CD8-positive, alpha-beta memory T cell (primary cell): ENCODE results near the gene CACNB3. TPM values are rescaled to one million over a fixed set of nuclear protein-coding genes. Genes with fewer than 3 reads are reported as not detected.

ENCODE experiments used
- CTCF ChIA-PET: fragments of 350-600 bp; sonication (Branson Sonifier 250); formaldehyde crosslinking; loops from one replicate; lab custom pipeline; 2021; ENCODE audit warnings: antibody characterized with exemption; lab: Charles Lee
- POLR2A ChIA-PET: fragments of 350-600 bp; sonication (Branson Sonifier 250); formaldehyde crosslinking; loops from one replicate; lab custom pipeline; 2021; ENCODE audit warnings: antibody characterized with exemption; lab: Charles Lee
- DNase-seq, 5 donors: peaks; one replicate each; pipeline versions ENCODE4 v3.0.0 to v3.0.0-alpha.2; 2020 to 2022; ENCODE audit warnings: mixed read lengths in 1 of 5
- H3K27ac ChIP-seq: one replicate; pipeline ENCODE4 v1.7.0; 2013; ENCODE audit warnings: low read depth, mild to moderate bottlenecking, low read length, moderate library complexity
- H3K27me3 ChIP-seq: 2 replicates; pipeline ENCODE4 v1.7.0; 2013; ENCODE audit warnings: low read length, mild to moderate bottlenecking; ENCODE audit not compliant: insufficient read depth, poor library complexity, severe bottlenecking
- H3K36me3 ChIP-seq: 2 replicates; pipeline ENCODE4 v1.7.0; 2013; ENCODE audit warnings: mild to moderate bottlenecking, low read length, moderate library complexity; ENCODE audit not compliant: insufficient read depth
- H3K4me1 ChIP-seq: 2 replicates; pipeline ENCODE4 v1.7.0; 2013; ENCODE audit warnings: mild to moderate bottlenecking, low read length, moderate library complexity; ENCODE audit not compliant: insufficient read depth
- H3K4me3 ChIP-seq: 2 replicates; pipeline ENCODE4 v1.7.0; 2013; ENCODE audit warnings: mild to moderate bottlenecking, low read length
- H3K9me3 ChIP-seq: 2 replicates; pipeline ENCODE4 v1.7.0; 2013; ENCODE audit warnings: mild to moderate bottlenecking, low read length
- H3K27ac Mint-ChIP-seq, 8 donors: one replicate each; pipeline ENCODE4 v1.8.0; 2020 to 2021; ENCODE audit warnings: mixed read lengths in 8 of 8, mild to moderate bottlenecking in 6 of 8, inconsistent platforms in 3 of 8, moderate library complexity in 3 of 8
- H3K27me3 Mint-ChIP-seq, 2 donors: one replicate each; pipeline ENCODE4 v1.8.0; 2020 to 2021; ENCODE audit warnings: mixed read lengths in 2 of 2, mild to moderate bottlenecking in 1 of 2, moderate library complexity in 1 of 2
- H3K36me3 Mint-ChIP-seq, 3 donors: one replicate each; pipeline ENCODE4 v1.8.0; 2020 to 2021; ENCODE audit warnings: mixed read lengths in 3 of 3, inconsistent platforms in 1 of 3, mild to moderate bottlenecking in 1 of 3
- H3K4me1 Mint-ChIP-seq, 3 donors: one replicate each; pipeline ENCODE4 v1.8.0; 2020 to 2021; ENCODE audit warnings: mixed read lengths in 3 of 3, inconsistent platforms in 1 of 3, mild to moderate bottlenecking in 1 of 3
- H3K4me3 Mint-ChIP-seq, 7 donors: one replicate each; pipeline ENCODE4 v1.8.0; 2020 to 2021; ENCODE audit warnings: mixed read lengths in 7 of 7, mild to moderate bottlenecking in 6 of 7, moderate library complexity in 4 of 7, inconsistent platforms in 2 of 7
- H3K9me3 Mint-ChIP-seq, 5 donors: one replicate each; pipeline ENCODE4 v1.8.0; 2020 to 2022; ENCODE audit warnings: mixed read lengths in 5 of 5, mild to moderate bottlenecking in 3 of 5, moderate library complexity in 2 of 5, inconsistent platforms in 1 of 5
- polyA plus RNA-seq: library from polyadenylated mRNA; unstranded; fragments of 300-500 nt; fragmentation: Illumina TruSeq; gene quantifications from one replicate; pipeline ENCODE4 v1.2.3, GENCODE V29; 2021
- total RNA-seq, 2 experiments: library from RNA; stranded (reverse); gene quantifications; one replicate each; pipeline ENCODE4 v1.2.3, GENCODE V29; 2021

Gene CACNB3
- total and polyA plus RNA-seq, 3 experiments from 2014 or later = 3.2 to 6.6 (median 6.3) TPM

GRCh38 chr12:48783432-48783831 lies 34.9 kb upstream of the CACNB3 start:
- no peaks in the 10 kb centered on the region for H3K4me1 ChIP-seq
- H3K9me3 ChIP-seq = no peaks in the 10 kb centered on the region
- Mint-ChIP-seq H3K4me1 (peaks cover 0 to 6% (median 2%) of the 10 kb centered on the region in 3 donors), H3K4me3 (no peak overlapping the region), H3K27ac (no peak overlapping the region), H3K36me3 (no peaks in the 10 kb centered on the region), H3K9me3 (no peaks in the 10 kb centered on the region), H3K27me3 (peaks cover 15 to 53% of the 10 kb centered on the region in 2 donors)
- no peak overlapping the region for H3K4me3 ChIP-seq
- H3K27me3 ChIP-seq = peaks cover 8% of the 10 kb centered on the region
- no peak for DNase-seq
- no peaks in the 10 kb centered on the region for H3K36me3 ChIP-seq
- ChIA-PET POLR2A (no interaction called here), CTCF (interaction anchor here (1.2 kb wide), 2 partner anchors 12 to 30 kb away, joined by 3 to 4 read pairs; no protein-coding TSS in a partner anchor)
- no peak overlapping the region for H3K27ac ChIP-seq

- Histone ChIP-seq H3K9me3 (no peaks in the 10 kb centered on the region), H3K27me3 (peaks cover 15% of the 10 kb centered on the region), H3K36me3 (no peaks in the 10 kb centered on the region), H3K4me3 (no peak overlapping the region), H3K4me1 (no peaks in the 10 kb centered on the region), H3K27ac (no peak overlapping the region)
- ChIA-PET CTCF (interaction anchor here (0.9 kb wide), 1 partner anchor 8 kb away, joined by 6 read pairs; no protein-coding TSS in a partner anchor), POLR2A (no interaction called here)
- Mint-ChIP-seq H3K4me3 (peak overlapping the region in 2 of 7 donors; percentile 2 to 24), H3K27me3 (peaks cover 28 to 62% of the 10 kb centered on the region in 2 donors), H3K9me3 (no peaks in the 10 kb centered on the region), H3K4me1 (peaks cover 4 to 20% (median 4%) of the 10 kb centered on the region in 3 donors), H3K36me3 (no peaks in the 10 kb centered on the region), H3K27ac (peak overlapping the region in 1 of 8 donors; percentile 13)
- DNase-seq = no peak
Measured at GRCh38 chr12:48786591-48787544, 31.4 kb upstream of the CACNB3 start.

GRCh38 chr12:48787791-48788523 lies 30.3 kb upstream of the CACNB3 start:
- POLR2A ChIA-PET = no interaction called here

GRCh38 chr12:48788524-48788853 lies 29.8 kb upstream of the CACNB3 start:
- H3K4me1 Mint-ChIP-seq = peaks cover 4 to 20% (median 4%) of the 10 kb centered on the region in 3 donors
- Histone ChIP-seq H3K4me1 (no peaks in the 10 kb centered on the region), H3K27me3 (peaks cover 15% of the 10 kb centered on the region), H3K27ac (no peak overlapping the region), H3K4me3 (no peak overlapping the region), H3K36me3 (no peaks in the 10 kb centered on the region), H3K9me3 (no peaks in the 10 kb centered on the region)
- no peaks in the 10 kb centered on the region for H3K9me3 Mint-ChIP-seq
- ChIA-PET POLR2A (no interaction called here), CTCF (interaction anchor here (1.5 kb wide), 1 partner anchor 19 kb away, joined by 3 read pairs; no protein-coding TSS in a partner anchor)
- DNase-seq = no peak
- H3K27ac Mint-ChIP-seq = no peak overlapping the region
- H3K27me3 Mint-ChIP-seq = peaks cover 28 to 56% of the 10 kb centered on the region in 2 donors
- H3K4me3 Mint-ChIP-seq = peak overlapping the region; percentile 21 to 84 (median 75)
- H3K36me3 Mint-ChIP-seq = no peaks in the 10 kb centered on the region

More at GRCh38 chr12:48787791-48788523, 30.3 kb upstream of the CACNB3 start:
- no peak overlapping the region for H3K27ac ChIP-seq
- Mint-ChIP-seq H3K36me3 (no peaks in the 10 kb centered on the region), H3K27me3 (peaks cover 28 to 58% of the 10 kb centered on the region in 2 donors), H3K9me3 (no peaks in the 10 kb centered on the region), H3K4me3 (peak overlapping the region; percentile 21 to 80 (median 66)), H3K4me1 (peaks cover 4 to 20% (median 4%) of the 10 kb centered on the region in 3 donors), H3K27ac (peak overlapping the region in 1 of 8 donors; percentile 34)
- no peak overlapping the region for H3K4me3 ChIP-seq
- peaks cover 15% of the 10 kb centered on the region for H3K27me3 ChIP-seq
- no peak for DNase-seq
- no peaks in the 10 kb centered on the region for H3K4me1 ChIP-seq
- no peaks in the 10 kb centered on the region for H3K36me3 ChIP-seq
- CTCF ChIA-PET = no interaction called here
- H3K9me3 ChIP-seq = no peaks in the 10 kb centered on the region

GRCh38 chr12:48788854-48789775 lies 29.2 kb upstream of the CACNB3 start, which contains the start of gene ADCY6:
Gene ADCY6, minus strand, starts transcription at chr12:48789089. Its CDS starts 5,655 bp downstream, at chr12:48783434.
- ChIA-PET CTCF (interaction anchor here (1.5 kb wide), 2 partner anchors 18 to 36 kb away, joined by 3 to 6 read pairs; no protein-coding TSS in a partner anchor), POLR2A (no interaction called here)
- Mint-ChIP-seq H3K27me3 (peaks cover 30 to 60% of the 10 kb centered on the region in 2 donors), H3K36me3 (no peaks in the 10 kb centered on the region), H3K4me1 (peaks cover 4 to 20% (median 4%) of the 10 kb centered on the region in 3 donors), H3K27ac (peak within 1 kb of the TSS in 1 of 8 donors; percentile 39), H3K9me3 (no peaks in the 10 kb centered on the region), H3K4me3 (peak within 1 kb of the TSS; percentile 21 to 84 (median 75))
- H3K36me3 ChIP-seq = no peaks in the 10 kb centered on the region
- no peaks in the 10 kb centered on the region for H3K4me1 ChIP-seq
- no peak within 1 kb of the TSS for H3K27ac ChIP-seq
- H3K27me3 ChIP-seq = peaks cover 15% of the 10 kb centered on the region
- no peak for DNase-seq
- H3K4me3 ChIP-seq = no peak within 1 kb of the TSS
- no peaks in the 10 kb centered on the region for H3K9me3 ChIP-seq

- ChIA-PET POLR2A (no interaction called here), CTCF (interaction anchor here (1.5 kb wide), 2 partner anchors 17 to 37 kb away, joined by 3 to 6 read pairs; no protein-coding TSS in a partner anchor)
- peak overlapping the region in 4 of 7 donors; percentile 13 to 66 (median 34) for H3K4me3 Mint-ChIP-seq
- Histone ChIP-seq H3K4me1 (no peaks in the 10 kb centered on the region), H3K27me3 (peaks cover 15% of the 10 kb centered on the region), H3K36me3 (no peaks in the 10 kb centered on the region), H3K4me3 (no peak overlapping the region), H3K9me3 (no peaks in the 10 kb centered on the region), H3K27ac (no peak overlapping the region)
- DNase-seq = no peak
- H3K4me1 Mint-ChIP-seq = peaks cover 4 to 20% (median 4%) of the 10 kb centered on the region in 3 donors
- H3K27me3 Mint-ChIP-seq = peaks cover 29 to 57% of the 10 kb centered on the region in 2 donors
- no peaks in the 10 kb centered on the region for H3K9me3 Mint-ChIP-seq
- H3K27ac Mint-ChIP-seq = peak overlapping the region in 1 of 8 donors; percentile 39
- H3K36me3 Mint-ChIP-seq = no peaks in the 10 kb centered on the region
Measured at GRCh38 chr12:48789858-48790326, 28.4 kb upstream of the CACNB3 start.

- Mint-ChIP-seq H3K27me3 (peaks cover 17 to 28% of the 10 kb centered on the region in 2 donors), H3K4me1 (peaks cover 3 to 17% (median 4%) of the 10 kb centered on the region in 3 donors), H3K27ac (no peak overlapping the region), H3K9me3 (no peaks in the 10 kb centered on the region), H3K36me3 (no peaks in the 10 kb centered on the region), H3K4me3 (no peak overlapping the region)
- ChIA-PET CTCF (interaction anchor here (1.2 to 7.3 kb wide), 4 partner anchors 21 to 97 kb away, joined by 3 to 88 read pairs (median 20); no protein-coding TSS in a partner anchor), POLR2A (no interaction called here)
- peaks cover 5% of the 10 kb centered on the region for H3K27me3 ChIP-seq
- no peak overlapping the region for H3K4me3 ChIP-seq
- DNase-seq = no peak
- no peak overlapping the region for H3K27ac ChIP-seq
- H3K9me3 ChIP-seq = no peaks in the 10 kb centered on the region
- H3K36me3 ChIP-seq = no peaks in the 10 kb centered on the region
- H3K4me1 ChIP-seq = no peaks in the 10 kb centered on the region
Measured at GRCh38 chr12:48793696-48794095, 24.6 kb upstream of the CACNB3 start.
